GM18499 (cell line): ENCODE results near the gene TMCC3.

ENCODE experiments used
- ATAC-seq: cut with Tn5 transposase; IDR thresholded peaks from one replicate; pipeline ENCODE4 v1.9.1; 2021; ENCODE audit warnings: moderate number of reproducible peaks; ENCODE audit not compliant: insufficient read depth, unreplicated experiment

The TMCC3 gene

GRCh38 chr12:94637390-94638113 lies 12.8 kb downstream of the TMCC3 start:
- no peak for ATAC-seq

- no peak for ATAC-seq
Measured at GRCh38 chr12:94636462-94637085, 13.8 kb downstream of the TMCC3 start.

- ATAC-seq = no peak
Measured at GRCh38 chr12:94634717-94635116, 15.6 kb downstream of the TMCC3 start.

GRCh38 chr12:94633401-94633800 lies 17.0 kb downstream of the TMCC3 start:
- ATAC-seq = no peak

GRCh38 chr12:94631058-94631457 lies 19.3 kb downstream of the TMCC3 start:
- no peak for ATAC-seq

GRCh38 chr12:94628819-94629472 lies 21.4 kb downstream of the TMCC3 start:
- ATAC-seq = no peak

- no peak for ATAC-seq
Measured at GRCh38 chr12:94628369-94628768, 22.0 kb downstream of the TMCC3 start.

GRCh38 chr12:94625531-94625930 lies 24.8 kb downstream of the TMCC3 start:
- ATAC-seq = no peak

- ATAC-seq = no peak
Measured at GRCh38 chr12:94623161-94623920, 27.0 kb downstream of the TMCC3 start.

GRCh38 chr12:94622475-94622874 lies 27.9 kb downstream of the TMCC3 start:
- no peak for ATAC-seq

- peak; percentile 93 for ATAC-seq
Measured at GRCh38 chr12:94621662-94622359, 28.5 kb downstream of the TMCC3 start.

- no peak for ATAC-seq
Measured at GRCh38 chr12:94620621-94621020, 29.7 kb downstream of the TMCC3 start.

GRCh38 chr12:94618995-94619695 lies 31.2 kb downstream of the TMCC3 start:
- no peak for ATAC-seq

- ATAC-seq = no peak
Measured at GRCh38 chr12:94617101-94617500, 33.3 kb downstream of the TMCC3 start.

GRCh38 chr12:94616203-94616729 lies 34.1 kb downstream of the TMCC3 start:
- no peak for ATAC-seq

GRCh38 chr12:94615260-94616181 lies 34.8 kb downstream of the TMCC3 start:
- ATAC-seq = no peak

- no peak for ATAC-seq
Measured at GRCh38 chr12:94614288-94614721, 36.1 kb downstream of the TMCC3 start.

- ATAC-seq = no peak
Measured at GRCh38 chr12:94609917-94610443, 40.4 kb downstream of the TMCC3 start.
